Measurements from ENCODE around the gene ENTPD2.

GRCh38 chr9:137088121-137088520, 34.3 kb upstream of the ENTPD2 start:
- TF ChIP-seq CTCF (IDR thresholded peaks at IDR 0.05) (no peak), POLR2AphosphoS5 (IDR thresholded peaks at IDR 0.05) (no peak), POLR2A (IDR thresholded peaks at IDR 0.05) (no peak), EP300 (IDR thresholded peaks at IDR 0.05) (no peak)

Data from upper lobe of left lung (tissue), 4 donors.